Prostate gland (tissue), 2 donors: ENCODE data around the gene CDC42SE1. TPM values are rescaled to one million over a fixed set of nuclear protein-coding genes. Genes with fewer than 3 reads are reported as not detected.

Experiments
- DNase-seq: peaks from one replicate; pipeline ENCODE4 v3.0.0-alpha.2; 2019; ENCODE audit warnings: low spot score
- H3K27ac ChIP-seq, 2 donors: fragments of 200-600 bp; sonication (generic); 2 replicates each; pipeline ENCODE4 v1.5.1; 2017 to 2019
- H3K27me3 ChIP-seq: fragments of 200-600 bp; sonication (generic); replicated peaks from 2 replicates; pipeline ENCODE4 v1.5.1; 2019; ENCODE audit not compliant: insufficient read depth
- H3K36me3 ChIP-seq, 2 donors: fragments of 200-600 bp; sonication (generic); 1 replicate in 1 of 2; 2 replicates in 1 of 2; pipeline versions ENCODE4 v1.5.1 to v1.8.1; 2017 to 2019
- H3K4me1 ChIP-seq: fragments of 200-600 bp; sonication (generic); replicated peaks from 2 replicates; pipeline ENCODE4 v1.5.1; 2019
- H3K4me3 ChIP-seq, 2 donors: fragments of 200-600 bp; sonication (generic); 2 replicates each; pipeline ENCODE4 v1.5.1; 2017 to 2019
- H3K9me3 ChIP-seq: fragments of 200-600 bp; sonication (generic); 2 replicates; pipeline ENCODE4 v1.5.1; 2017
- POLR2A ChIP-seq: fragments of 450-650 bp; IDR thresholded peaks from one replicate; pipeline ENCODE4 v1.6.1; 2016; ENCODE audit warnings: antibody characterized with exemption, mild to moderate bottlenecking
- POLR2AphosphoS5 ChIP-seq: sonication (generic); formaldehyde crosslinking; IDR thresholded peaks from one replicate; pipeline ENCODE4 v1.6.1; 2017; ENCODE audit warnings: antibody characterized with exemption
- WGBS: methylation state at CpG from one replicate; pipeline ENCODE4 v1.1.5; 2018; 5-methylcytosine and 5-hydroxymethylcytosine counted together
- intact Hi-C: fragments of 100-400 bp; cut with DNase I; formaldehyde crosslinking; loops from one replicate; pipeline ENCODE4 v1.14.2; 2022
- total RNA-seq, 2 donors: library from RNA; depleted of rRNA; stranded (reverse); fragments of >200 nt; gene quantifications; one replicate each; pipeline ENCODE4 v1.1.0, GENCODE V29; 2016
- TF ChIP-seq, protein P1 (sequence below), 4 experiments: fragments of 200-600 bp in 2 of 4; fragments of 450-650 bp in 2 of 4; sonication (generic) in 2 of 4; IDR thresholded peaks; 1 replicate in 3 of 4; 2 replicates in 1 of 4; pipeline ENCODE4 v1.5.1; 2016 to 2019; ENCODE audit warnings: antibody characterized with exemption in 4 of 4, mild to moderate bottlenecking in 2 of 4, moderate library complexity in 2 of 4

Gene CDC42SE1
- total RNA-seq, 2 donors from 2014 or later: 66.6 to 67.4 TPM

GRCh38 chr1:151049458-151049857 lies 10.0 kb downstream of the CDC42SE1 start:
- Histone ChIP-seq H3K4me1 (no peaks in the 10 kb centered on the region), H3K4me3 (no peak overlapping the region), H3K36me3 (peaks cover 6 to 13% of the 10 kb centered on the region in 2 donors), H3K27ac (no peak overlapping the region), H3K9me3 (no peaks in the 10 kb centered on the region), H3K27me3 (no peaks in the 10 kb centered on the region)
- 88% methylated on average over 5 of the region's 5 CpGs for WGBS
- intact Hi-C loops: no loop called here
- TF ChIP-seq POLR2AphosphoS5 (no peak), POLR2A (no peak)
- TF ChIP-seq, protein P1, sequence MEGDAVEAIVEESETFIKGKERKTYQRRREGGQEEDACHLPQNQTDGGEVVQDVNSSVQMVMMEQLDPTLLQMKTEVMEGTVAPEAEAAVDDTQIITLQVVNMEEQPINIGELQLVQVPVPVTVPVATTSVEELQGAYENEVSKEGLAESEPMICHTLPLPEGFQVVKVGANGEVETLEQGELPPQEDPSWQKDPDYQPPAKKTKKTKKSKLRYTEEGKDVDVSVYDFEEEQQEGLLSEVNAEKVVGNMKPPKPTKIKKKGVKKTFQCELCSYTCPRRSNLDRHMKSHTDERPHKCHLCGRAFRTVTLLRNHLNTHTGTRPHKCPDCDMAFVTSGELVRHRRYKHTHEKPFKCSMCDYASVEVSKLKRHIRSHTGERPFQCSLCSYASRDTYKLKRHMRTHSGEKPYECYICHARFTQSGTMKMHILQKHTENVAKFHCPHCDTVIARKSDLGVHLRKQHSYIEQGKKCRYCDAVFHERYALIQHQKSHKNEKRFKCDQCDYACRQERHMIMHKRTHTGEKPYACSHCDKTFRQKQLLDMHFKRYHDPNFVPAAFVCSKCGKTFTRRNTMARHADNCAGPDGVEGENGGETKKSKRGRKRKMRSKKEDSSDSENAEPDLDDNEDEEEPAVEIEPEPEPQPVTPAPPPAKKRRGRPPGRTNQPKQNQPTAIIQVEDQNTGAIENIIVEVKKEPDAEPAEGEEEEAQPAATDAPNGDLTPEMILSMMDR (IDR thresholded peaks at IDR 0.05): no peak
- DNase-seq: no peak

GRCh38 chr1:151048645-151049032 lies 10.8 kb downstream of the CDC42SE1 start:
- H3K9me3 ChIP-seq: no peaks in the 10 kb centered on the region
- no peak for DNase-seq
- no peaks in the 10 kb centered on the region for H3K4me1 ChIP-seq
- peak overlapping the region; percentile 66 to 72 for H3K4me3 ChIP-seq
- H3K36me3 ChIP-seq: peaks cover 0 to 8% of the 10 kb centered on the region in 2 donors
- intact Hi-C loops: no loop called here
- no peaks in the 10 kb centered on the region for H3K27me3 ChIP-seq
- peak overlapping the region; percentile 94 to 97 for H3K27ac ChIP-seq
- TF ChIP-seq, protein P1 (IDR thresholded peaks at IDR 0.05): peak in 1 of 4 experiments; percentile 43
- TF ChIP-seq POLR2AphosphoS5: no peak
- no peak for TF ChIP-seq POLR2A
- WGBS: 2% methylated on average over 3 of the region's 3 CpGs

- Histone ChIP-seq H3K4me3 (peak overlapping the region; percentile 66 to 72), H3K9me3 (no peaks in the 10 kb centered on the region), H3K27me3 (no peaks in the 10 kb centered on the region), H3K27ac (peak overlapping the region; percentile 94 to 97), H3K36me3 (peaks cover 0 to 8% of the 10 kb centered on the region in 2 donors), H3K4me1 (no peaks in the 10 kb centered on the region)
- intact Hi-C loops: no loop called here
- WGBS: under 1% methylated on average over 48 of the region's 48 CpGs
- peak; percentile 70 for DNase-seq
- peak; percentile 39 for TF ChIP-seq POLR2A
- peak; percentile 58 for TF ChIP-seq POLR2AphosphoS5
- TF ChIP-seq, protein P1 (IDR thresholded peaks at IDR 0.05): peak in 3 of 4 experiments; percentile 22 to 62 (median 58)
These were observed 11.3 kb downstream of the CDC42SE1 start for GRCh38 chr1:151047925-151048644.

DNA sequence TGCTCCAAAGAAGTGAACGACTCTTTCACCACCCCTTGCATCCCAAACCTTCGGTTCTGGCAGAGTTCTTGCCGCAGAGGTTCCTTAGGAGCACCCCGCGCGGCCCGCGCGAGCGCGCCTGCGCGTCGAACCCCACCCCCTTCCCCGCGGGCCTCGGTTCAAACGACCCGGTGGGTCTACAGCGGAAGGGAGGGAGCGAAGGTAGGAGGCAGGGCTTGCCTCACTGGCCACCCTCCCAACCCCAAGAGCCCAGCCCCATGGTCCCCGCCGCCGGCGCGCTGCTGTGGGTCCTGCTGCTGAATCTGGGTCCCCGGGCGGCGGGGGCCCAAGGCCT lies 11.9 kb downstream of the CDC42SE1 start, which contains the start of gene C1orf56:
Gene C1orf56 (plus strand): TSS at position 161 of the 334 bp plus-strand sequence. CDS start 97 bp downstream, at position 258.
- Histone ChIP-seq H3K36me3 (peaks cover 0 to 4% of the 10 kb centered on the region in 2 donors), H3K9me3 (no peaks in the 10 kb centered on the region), H3K4me3 (peak within 1 kb of the TSS; percentile 66 to 72), H3K4me1 (no peaks in the 10 kb centered on the region), H3K27me3 (no peaks in the 10 kb centered on the region), H3K27ac (peak within 1 kb of the TSS; percentile 94 to 97)
- TF ChIP-seq POLR2A (peak; percentile 72), POLR2AphosphoS5 (peak; percentile 85)
- TF ChIP-seq, protein P1 (IDR thresholded peaks at IDR 0.05): no peak
- intact Hi-C loops: no loop called here
- DNase-seq: peak; percentile 59
- WGBS: under 1% methylated on average over 28 of the region's 29 CpGs

- H3K4me1 ChIP-seq: no peaks in the 10 kb centered on the region
- H3K9me3 ChIP-seq: no peaks in the 10 kb centered on the region
- no peak overlapping the region for H3K27ac ChIP-seq
- H3K36me3 ChIP-seq: no peaks in the 10 kb centered on the region
- no peak overlapping the region for H3K4me3 ChIP-seq
- intact Hi-C loops: no loop called here
- 97% methylated on average over 1 of the region's 1 CpG for WGBS
- no peak for DNase-seq
- no peaks in the 10 kb centered on the region for H3K27me3 ChIP-seq
- no peak for TF ChIP-seq POLR2A
- TF ChIP-seq, protein P1 (IDR thresholded peaks at IDR 0.05): no peak
- no peak for TF ChIP-seq POLR2AphosphoS5
These were observed 16.3 kb downstream of the CDC42SE1 start for GRCh38 chr1:151043163-151043562.
